HepG2 (cell line): Measurements from ENCODE around the gene HACD2. TPM values are rescaled to one million over a fixed set of nuclear protein-coding genes. Genes with fewer than 3 reads are reported as not detected.

Source experiments
- BCL6 ChIP-seq: IDR thresholded peaks from 2 replicates; pipeline ENCODE4 v1.6.1; 2016; ENCODE audit warnings: missing genetic modification reagents, missing compliant biosample characterization
- ELF3 ChIP-seq: IDR thresholded peaks from 2 replicates; pipeline ENCODE4 v1.6.1; 2016; ENCODE audit warnings: missing genetic modification reagents, missing compliant biosample characterization
- FOXA1 ChIP-seq, 2 experiments: fragments of 450-650 bp in 1 of 2; sonication (generic) in 1 of 2; formaldehyde crosslinking in 1 of 2; IDR thresholded peaks; 2 replicates each; pipeline versions ENCODE4 v1.4.0 to v1.6.1; 2016 to 2020; ENCODE audit warnings: missing genetic modification reagents in 1 of 2
- HDAC2 ChIP-seq: sonication (generic); formaldehyde crosslinking; IDR thresholded peaks from 2 replicates; pipeline ENCODE4 v1.4.0; 2020; ENCODE audit warnings: missing genetic modification reagents
- JUND ChIP-seq: sonication (generic); formaldehyde crosslinking; IDR thresholded peaks from 2 replicates; pipeline ENCODE4 v1.8.0; 2022; ENCODE audit warnings: mild to moderate bottlenecking, missing genetic modification reagents
- LCORL ChIP-seq, 2 experiments: fragments of 450-650 bp in 1 of 2; sonication (generic) in 1 of 2; formaldehyde crosslinking in 1 of 2; IDR thresholded peaks; 2 replicates each; pipeline versions ENCODE4 v1.5.0 to v1.6.1; 2017 to 2020; ENCODE audit warnings: antibody characterized with exemption in 1 of 2, missing genetic modification reagents in 1 of 2
- MATR3 ChIP-seq: sonication (generic); formaldehyde crosslinking; IDR thresholded peaks from 2 replicates; pipeline ENCODE4 v1.4.0; 2020; ENCODE audit warnings: missing genetic modification reagents
- MED1 ChIP-seq: sonication (generic); formaldehyde crosslinking; IDR thresholded peaks from 2 replicates; pipeline ENCODE4 v1.4.0; 2020; ENCODE audit warnings: missing genetic modification reagents
- NAIF1 ChIP-seq: sonication (generic); formaldehyde crosslinking; IDR thresholded peaks from 2 replicates; pipeline ENCODE4 v1.5.0; 2020; ENCODE audit warnings: mild to moderate bottlenecking, missing genetic modification reagents, borderline replicate concordance
- POLR2AphosphoS2 ChIP-seq: IDR thresholded peaks from 2 replicates; pipeline ENCODE4 v1.6.1; 2011; ENCODE audit warnings: low read depth, low read length, improper control_type of control experiment
- PPARG ChIP-seq: conservative IDR thresholded peaks from 2 replicates; pipeline ENCODE4 v1.6.1; 2016; ENCODE audit warnings: missing biosample characterization, missing genetic modification reagents
- RARA ChIP-seq: IDR thresholded peaks from 2 replicates; pipeline ENCODE4 v1.6.1; 2016; ENCODE audit warnings: missing genetic modification reagents, missing compliant biosample characterization
- REXO4 ChIP-seq: sonication (generic); formaldehyde crosslinking; IDR thresholded peaks from 2 replicates; pipeline ENCODE4 v1.8.0; 2022; ENCODE audit warnings: missing genetic modification reagents, mild to moderate bottlenecking, borderline replicate concordance
- RXRB ChIP-seq: IDR thresholded peaks from 2 replicates; pipeline ENCODE4 v1.6.1; 2016; ENCODE audit warnings: borderline replicate concordance, missing genetic modification reagents, missing compliant biosample characterization
- SMAD3 ChIP-seq: sonication (generic); formaldehyde crosslinking; IDR thresholded peaks from 2 replicates; pipeline ENCODE4 v1.4.0; 2020; ENCODE audit warnings: missing genetic modification reagents
- SOX5 ChIP-seq: IDR thresholded peaks from 2 replicates; pipeline ENCODE4 v1.6.1; 2016; ENCODE audit warnings: borderline replicate concordance
- ZBTB4 ChIP-seq: sonication (generic); formaldehyde crosslinking; IDR thresholded peaks from 2 replicates; pipeline ENCODE4 v1.4.0; 2020; ENCODE audit warnings: missing genetic modification reagents, mild to moderate bottlenecking, borderline replicate concordance
- ZNF253 ChIP-seq: sonication (generic); formaldehyde crosslinking; IDR thresholded peaks from 2 replicates; pipeline ENCODE4 v1.8.0; 2022; ENCODE audit warnings: mild to moderate bottlenecking, missing genetic modification reagents, borderline replicate concordance
- ZNF430 ChIP-seq: sonication (generic); formaldehyde crosslinking; IDR thresholded peaks from 2 replicates; pipeline ENCODE4 v1.9.0; 2021; ENCODE audit warnings: mild to moderate bottlenecking, missing genetic modification reagents
- ZNF703 ChIP-seq: sonication (generic); formaldehyde crosslinking; IDR thresholded peaks from 2 replicates; pipeline ENCODE4 v1.5.1; 2020; ENCODE audit warnings: missing genetic modification reagents, mild to moderate bottlenecking, moderate library complexity, borderline replicate concordance
- ZNF761 ChIP-seq: sonication (generic); formaldehyde crosslinking; conservative IDR thresholded peaks from 2 replicates; pipeline ENCODE4 v1.4.0; 2020; ENCODE audit warnings: mild to moderate bottlenecking, missing genetic modification reagents
- ZNF790 ChIP-seq: sonication (generic); formaldehyde crosslinking; IDR thresholded peaks from 2 replicates; pipeline ENCODE4 v1.8.0; 2022; ENCODE audit warnings: missing genetic modification reagents, mild to moderate bottlenecking, borderline replicate concordance
- ZNF800 ChIP-seq: sonication (generic); formaldehyde crosslinking; IDR thresholded peaks from 2 replicates; pipeline ENCODE4 v1.4.0; 2020; ENCODE audit warnings: missing genetic modification reagents
- ZSCAN22 ChIP-seq: sonication (generic); formaldehyde crosslinking; IDR thresholded peaks from 2 replicates; pipeline ENCODE4 v1.4.0; 2020; ENCODE audit warnings: mild to moderate bottlenecking, missing genetic modification reagents
- polyA plus RNA-seq, 8 experiments: library from polyadenylated mRNA; depleted of rRNA in 3 of 8; stranded (reverse) in 7 of 8; unstranded in 1 of 8; fragments of >200 nt; fragmentation: Illumina TruSeq in 4 of 8; extraction: Trizol in 4 of 8; gene quantifications; 2 replicates each; pipeline versions ENCODE4 v1.2.1 to v1.2.3, GENCODE V29; 2011 to 2016; ENCODE audit warnings: low read depth in 4 of 8, missing spikeins in 1 of 8, mixed read lengths in 1 of 8; ENCODE audit not compliant: insufficient read depth in 1 of 8
- total RNA-seq, 5 experiments: library from RNA; depleted of rRNA; stranded (reverse); fragments of >200 nt; fragmentation: Illumina TruSeq; extraction: Trizol; gene quantifications; 2 replicates each; pipeline ENCODE4 v1.2.3, GENCODE V29; 2016; ENCODE audit warnings: low read depth in 1 of 5

Gene HACD2
- total and polyA plus RNA-seq, 2 of the 13 experiments (the other 11 are each of a cell fraction or from before 2014, with no cell fraction given): 47.0 to 50.4 TPM

- TF ChIP-seq ZBTB4 (CRISPR knock-in tag) (no peak), SOX5 (peak; percentile 82; the same call in 1 of the 2 replicates), ZNF790 (CRISPR knock-in tag) (no peak), ZSCAN22 (CRISPR knock-in tag) (no peak), ZNF800 (CRISPR knock-in tag) (peak; percentile 57; the same call in 1 of the 2 replicates), REXO4 (CRISPR knock-in tag) (no peak), ZNF761 (CRISPR knock-in tag) (no peak), MED1 (CRISPR knock-in tag) (0 out of 2 replicates have a peak, but pooled peaks have one; percentile 37), ELF3 (CRISPR knock-in tag) (0 out of 2 replicates have a peak, but pooled peaks have one; percentile 18), FOXA1 (IDR thresholded peaks at IDR 0.05) (peak; percentile 83), FOXA1 (CRISPR knock-in tag; IDR thresholded peaks at IDR 0.05) (peak; percentile 72), RXRB (CRISPR knock-in tag) (peak; percentile 76), JUND (CRISPR knock-in tag) (0 out of 2 replicates have a peak, but pooled peaks have one; percentile 21), SMAD3 (CRISPR knock-in tag) (0 out of 2 replicates have a peak, but pooled peaks have one; percentile 43), ZNF703 (CRISPR knock-in tag) (no peak), MATR3 (no peak), HDAC2 (CRISPR knock-in tag) (peak; percentile 76), LCORL (IDR thresholded peaks at IDR 0.05) (no peak), LCORL (CRISPR knock-in tag; IDR thresholded peaks at IDR 0.05) (0 out of 2 replicates have a peak, but pooled peaks have one; percentile 17), POLR2AphosphoS2 (no peak), PPARG (CRISPR knock-in tag) (peak; percentile 80), ZNF430 (CRISPR knock-in tag) (no peak), NAIF1 (CRISPR knock-in tag) (no peak), RARA (CRISPR knock-in tag) (peak; percentile 90), ZNF253 (no peak), BCL6 (CRISPR knock-in tag) (peak; percentile 82)
These were observed 56.7 kb downstream of the HACD2 start (continued) for GRCh38 chr3:123528130-123528529.
